Spleen (tissue), 7 donors: ENCODE measurements around the gene BNC2.

Source experiments
- POLR2A ChIP-seq, 3 donors: fragments of 450-650 bp; IDR thresholded peaks; one replicate each; pipeline ENCODE4 v1.5.1; 2017; ENCODE audit warnings: antibody characterized with exemption in 3 of 3, mild to moderate bottlenecking in 1 of 3
- POLR2AphosphoS5 ChIP-seq, 3 donors: sonication (generic); formaldehyde crosslinking; IDR thresholded peaks; one replicate each; pipeline ENCODE4 v1.5.1; 2017; ENCODE audit warnings: antibody characterized with exemption in 3 of 3
- TF ChIP-seq, protein P1 (sequence below), 11 experiments: fragments of 200-600 bp in 7 of 11; fragments of 450-650 bp in 4 of 11; sonication (generic) in 4 of 11; IDR thresholded peaks in 8 of 11; conservative IDR thresholded peaks in 3 of 11; 1 replicate in 7 of 11; 2 replicates in 4 of 11; pipeline versions ENCODE4 v1.4.0 to v1.8.0; 2016 to 2021; ENCODE audit warnings: antibody characterized with exemption in 11 of 11, inconsistent platforms in 4 of 11, mild to moderate bottlenecking in 1 of 11
- donor health status: DM: no; HTN: no; CAD: no; lungs with moderate emphysema.
- donor health status: DM: no; HTN: no; CAD: no.
- donor health status: DM: no; HTN: no; CAD: no.

DNA sequence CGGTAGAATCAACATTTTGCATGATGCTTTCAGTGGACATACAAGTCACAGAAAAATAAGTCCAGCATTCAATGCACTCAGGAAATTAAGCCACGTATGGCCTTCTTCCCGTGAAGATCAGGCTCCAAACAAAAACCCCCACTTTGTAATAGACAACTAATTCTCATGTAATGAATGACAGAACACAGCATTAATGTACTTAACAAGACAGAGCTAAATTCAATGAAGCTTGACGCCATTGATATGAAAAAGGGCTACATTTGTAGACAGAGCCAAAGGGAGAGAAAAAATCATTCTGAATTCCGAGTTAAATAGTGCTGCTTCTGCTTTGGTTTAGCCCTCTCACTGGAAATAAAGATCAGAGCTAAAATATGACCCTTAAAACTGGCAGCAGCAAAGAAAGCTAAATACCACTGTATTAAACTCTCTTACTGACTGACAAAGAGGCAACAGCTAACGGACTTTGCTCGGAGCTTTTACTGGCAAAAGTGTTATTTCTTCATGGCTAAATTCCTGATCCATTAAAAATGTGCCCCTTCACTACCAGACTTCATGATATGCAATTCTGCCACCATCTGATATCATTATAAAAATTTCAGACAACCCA, 250.5 kb downstream of the BNC2 start:
- TF ChIP-seq, protein P1, sequence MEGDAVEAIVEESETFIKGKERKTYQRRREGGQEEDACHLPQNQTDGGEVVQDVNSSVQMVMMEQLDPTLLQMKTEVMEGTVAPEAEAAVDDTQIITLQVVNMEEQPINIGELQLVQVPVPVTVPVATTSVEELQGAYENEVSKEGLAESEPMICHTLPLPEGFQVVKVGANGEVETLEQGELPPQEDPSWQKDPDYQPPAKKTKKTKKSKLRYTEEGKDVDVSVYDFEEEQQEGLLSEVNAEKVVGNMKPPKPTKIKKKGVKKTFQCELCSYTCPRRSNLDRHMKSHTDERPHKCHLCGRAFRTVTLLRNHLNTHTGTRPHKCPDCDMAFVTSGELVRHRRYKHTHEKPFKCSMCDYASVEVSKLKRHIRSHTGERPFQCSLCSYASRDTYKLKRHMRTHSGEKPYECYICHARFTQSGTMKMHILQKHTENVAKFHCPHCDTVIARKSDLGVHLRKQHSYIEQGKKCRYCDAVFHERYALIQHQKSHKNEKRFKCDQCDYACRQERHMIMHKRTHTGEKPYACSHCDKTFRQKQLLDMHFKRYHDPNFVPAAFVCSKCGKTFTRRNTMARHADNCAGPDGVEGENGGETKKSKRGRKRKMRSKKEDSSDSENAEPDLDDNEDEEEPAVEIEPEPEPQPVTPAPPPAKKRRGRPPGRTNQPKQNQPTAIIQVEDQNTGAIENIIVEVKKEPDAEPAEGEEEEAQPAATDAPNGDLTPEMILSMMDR (IDR thresholded peaks at IDR 0.05 in 8 of 11, conservative IDR thresholded peaks at IDR 0.05 in 3 of 11): no peak
- TF ChIP-seq POLR2A (IDR thresholded peaks at IDR 0.05) (no peak), POLR2AphosphoS5 (IDR thresholded peaks at IDR 0.05) (no peak)
